Mesenchymal stem cell (in vitro differentiated cells and primary cell): Measurements from ENCODE around the gene OR52D1. TPM values are rescaled to one million over a fixed set of nuclear protein-coding genes. Genes with fewer than 3 reads are reported as not detected.

Experiments
- DNase-seq: peaks from one replicate; pipeline ENCODE4 v3.0.0-alpha.2; 2013
- H2AFZ ChIP-seq: one replicate; pipeline ENCODE4 v1.6.1; 2013; ENCODE audit warnings: low read depth, mild to moderate bottlenecking, control low read depth, inconsistent platforms, low read length, moderate library complexity
- H2AK5ac ChIP-seq: 2 replicates; pipeline ENCODE4 v1.6.1; 2013; ENCODE audit warnings: low read length, moderate library complexity, mild to moderate bottlenecking, inconsistent platforms; ENCODE audit not compliant: severe bottlenecking
- H2BK120ac ChIP-seq: one replicate; pipeline ENCODE4 v1.6.1; 2013; ENCODE audit warnings: low read depth, mild to moderate bottlenecking, inconsistent platforms, low read length, moderate library complexity
- H2BK12ac ChIP-seq, 2 experiments: one replicate each; pipeline ENCODE4 v1.6.1; 2013; ENCODE audit warnings: inconsistent platforms in 2 of 2, low read length in 2 of 2, mild to moderate bottlenecking in 2 of 2, moderate library complexity in 2 of 2, control low read depth in 1 of 2
- H2BK15ac ChIP-seq: one replicate; pipeline ENCODE4 v1.6.1; 2013; ENCODE audit warnings: mild to moderate bottlenecking, low read depth, inconsistent platforms; ENCODE audit not compliant: poor library complexity, severe bottlenecking
- H2BK5ac ChIP-seq: 2 replicates; pipeline ENCODE4 v1.6.1; 2013; ENCODE audit warnings: low read depth, mild to moderate bottlenecking, low read length, control low read depth, inconsistent platforms; ENCODE audit not compliant: poor library complexity, severe bottlenecking
- H3K14ac ChIP-seq, 2 experiments: one replicate each; pipeline ENCODE4 v1.6.1; 2013; ENCODE audit warnings: inconsistent platforms in 2 of 2, low read length in 2 of 2, control low read depth in 1 of 2, mild to moderate bottlenecking in 1 of 2, moderate library complexity in 1 of 2
- H3K18ac ChIP-seq, 2 experiments: one replicate each; pipeline ENCODE4 v1.6.1; 2013; ENCODE audit warnings: inconsistent platforms in 2 of 2, low read length in 2 of 2, control low read depth in 1 of 2, low read depth in 1 of 2, mild to moderate bottlenecking in 1 of 2
- H3K23ac ChIP-seq, 2 experiments: one replicate each; pipeline ENCODE4 v1.6.1; 2013; ENCODE audit warnings: inconsistent platforms in 2 of 2, low read length in 2 of 2, mild to moderate bottlenecking in 2 of 2, moderate library complexity in 2 of 2, control low read depth in 1 of 2
- H3K27ac ChIP-seq: 2 replicates; pipeline ENCODE4 v1.5.1; 2013; ENCODE audit warnings: mild to moderate bottlenecking, moderate library complexity, low read length, control low read depth, inconsistent platforms; ENCODE audit not compliant: poor library complexity, severe bottlenecking
- H3K27me3 ChIP-seq, 2 experiments: 2 replicates each; pipeline versions ENCODE4 v1.6.1 to v1.7.0; 2013; ENCODE audit warnings: low read length in 2 of 2, mild to moderate bottlenecking in 2 of 2, moderate library complexity in 2 of 2, control low read depth in 1 of 2, inconsistent platforms in 1 of 2; ENCODE audit not compliant: control insufficient read depth in 1 of 2, insufficient read depth in 1 of 2
- H3K36me3 ChIP-seq, 2 experiments: 2 replicates each; pipeline versions ENCODE4 v1.6.1 to v1.7.0; 2013; ENCODE audit warnings: low read length in 2 of 2, control low read depth in 1 of 2, inconsistent platforms in 1 of 2, low read depth in 1 of 2, mild to moderate bottlenecking in 1 of 2; ENCODE audit not compliant: insufficient read depth in 2 of 2, control insufficient read depth in 1 of 2
- H3K4ac ChIP-seq, 2 experiments: one replicate each; pipeline ENCODE4 v1.6.1; 2013; ENCODE audit warnings: inconsistent platforms in 2 of 2, low read length in 2 of 2, mild to moderate bottlenecking in 2 of 2, moderate library complexity in 2 of 2, control low read depth in 1 of 2, low read depth in 1 of 2
- H3K4me1 ChIP-seq: 2 replicates; pipeline ENCODE4 v1.6.1; 2013; ENCODE audit warnings: low read depth, low read length, control low read depth; ENCODE audit not compliant: control insufficient read depth, insufficient read depth
- H3K4me2 ChIP-seq: 2 replicates; pipeline ENCODE4 v1.6.1; 2013; ENCODE audit warnings: low read length, mild to moderate bottlenecking, inconsistent platforms; ENCODE audit not compliant: poor library complexity, severe bottlenecking
- H3K4me3 ChIP-seq, 2 experiments: 2 replicates each; pipeline versions ENCODE4 v1.5.1 to v1.7.0; 2013; ENCODE audit warnings: low read length in 2 of 2, mild to moderate bottlenecking in 2 of 2, control low read depth in 1 of 2, low read depth in 1 of 2; ENCODE audit not compliant: insufficient read depth in 1 of 2
- H3K79me1 ChIP-seq: replicated peaks from 2 replicates; pipeline ENCODE4 v1.6.1; 2013; ENCODE audit warnings: mild to moderate bottlenecking, control low read depth, low read length, inconsistent platforms; ENCODE audit not compliant: poor library complexity, severe bottlenecking
- H3K9ac ChIP-seq: 2 replicates; pipeline ENCODE4 v1.7.0; 2013; ENCODE audit warnings: mild to moderate bottlenecking, low read length, moderate library complexity
- H3K9me3 ChIP-seq: 2 replicates; pipeline ENCODE4 v1.7.0; 2013; ENCODE audit warnings: mild to moderate bottlenecking, low read length; ENCODE audit not compliant: control insufficient read depth
- H4K8ac ChIP-seq: one replicate; pipeline ENCODE4 v1.6.1; 2013; ENCODE audit warnings: inconsistent platforms, mild to moderate bottlenecking, low read length, moderate library complexity
- H4K91ac ChIP-seq: one replicate; pipeline ENCODE4 v1.6.1; 2013; ENCODE audit warnings: mild to moderate bottlenecking, low read length, inconsistent platforms
- whole genome bisulfite sequencing: methylation state at CpG from one replicate; pipeline ENCODE4 v1.1.7; 2013; ENCODE audit warnings: mixed read lengths; 5-methylcytosine and 5-hydroxymethylcytosine counted together
- polyA plus RNA-seq, 2 experiments: library from polyadenylated mRNA; stranded (reverse); fragments of 200-250 nt; gene quantifications; one replicate each; pipeline ENCODE4 v1.2.3, GENCODE V29; 2013

OR52D1 gene
- not detected for polyA plus RNA-seq (2013, experiment 1 of 2)
- polyA plus RNA-seq (2013, experiment 2 of 2): not detected

- Histone ChIP-seq H3K27ac (no peak within 1 kb of the TSS), H4K8ac (no peak within 1 kb of the TSS), H3K79me1 (no peaks in the 10 kb centered on the region), H2BK5ac (no peak within 1 kb of the TSS), H3K4me1 (no peaks in the 10 kb centered on the region), H2BK12ac (no peak within 1 kb of the TSS), H3K14ac (no peak within 1 kb of the TSS), H4K91ac (no peak within 1 kb of the TSS), H2AK5ac (no peak within 1 kb of the TSS), H3K27me3 (no peaks in the 10 kb centered on the region), H3K23ac (no peak within 1 kb of the TSS), H2AFZ (no peak within 1 kb of the TSS), H3K9ac (no peak within 1 kb of the TSS), H3K9me3 (no peaks in the 10 kb centered on the region), H2BK15ac (no peak within 1 kb of the TSS), H2BK120ac (no peak within 1 kb of the TSS), H3K4me2 (no peak within 1 kb of the TSS), H3K36me3 (no peaks in the 10 kb centered on the region), H3K18ac (no peak within 1 kb of the TSS), H3K4ac (no peak within 1 kb of the TSS), H3K4me3 (no peak within 1 kb of the TSS)
- DNase-seq: no peak
Observed at GRCh38 chr11:5488385-5488784, at the start of gene OR52D1. OR52D1 (plus strand) TSS chr11:5488685; CDS start chr11:5488707, 22 bp downstream.

GRCh38 chr11:5441414-5441813 is 47.1 kb upstream of the OR52D1 start, which contains the start of gene OR51I1:
OR51I1 (minus strand) TSS chr11:5441514; CDS start chr11:5441514, 0 bp downstream.
- DNase-seq: no peak
- Histone ChIP-seq H3K4me2 (no peak within 1 kb of the TSS), H3K4ac (no peak within 1 kb of the TSS), H3K9ac (no peak within 1 kb of the TSS), H4K8ac (no peak within 1 kb of the TSS), H3K4me1 (no peaks in the 10 kb centered on the region), H4K91ac (no peak within 1 kb of the TSS), H2BK120ac (no peak within 1 kb of the TSS), H3K79me1 (no peaks in the 10 kb centered on the region), H2AK5ac (no peak within 1 kb of the TSS), H3K9me3 (no peaks in the 10 kb centered on the region), H2BK5ac (no peak within 1 kb of the TSS), H3K27ac (no peak within 1 kb of the TSS), H3K23ac (no peak within 1 kb of the TSS), H2AFZ (no peak within 1 kb of the TSS), H2BK15ac (no peak within 1 kb of the TSS), H3K18ac (no peak within 1 kb of the TSS), H3K14ac (no peak within 1 kb of the TSS), H3K36me3 (no peaks in the 10 kb centered on the region), H3K4me3 (no peak within 1 kb of the TSS), H2BK12ac (no peak within 1 kb of the TSS), H3K27me3 (no peaks in the 10 kb centered on the region)
- no CpG with 5 or more reads among the region's 2 CpGs for WGBS

DNA sequence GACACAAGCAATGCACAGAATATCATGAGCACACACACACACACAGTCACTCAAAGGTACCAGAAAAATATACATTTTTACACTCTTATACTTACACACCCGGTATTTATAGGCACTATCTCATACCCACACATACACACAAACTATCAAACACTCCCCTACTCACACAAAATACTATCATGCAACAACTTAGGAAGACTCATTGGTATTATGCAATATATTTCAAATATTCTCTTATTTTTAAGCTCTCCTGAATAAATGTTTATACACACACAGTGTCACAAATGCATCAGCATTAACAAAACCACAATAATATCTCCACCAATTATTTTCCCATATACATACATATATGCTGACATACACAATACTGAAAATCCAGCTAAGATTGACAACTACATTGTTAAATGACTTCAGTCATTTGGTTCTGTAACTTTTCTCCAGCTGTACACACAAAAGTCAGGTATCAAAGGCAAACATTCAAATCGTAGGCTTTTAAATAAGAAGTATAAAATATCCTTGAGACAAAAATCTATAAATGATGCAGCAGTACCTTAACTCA is 44.6 kb upstream of the OR52D1 start:
- Histone ChIP-seq H2BK15ac (no peak overlapping the region), H3K4ac (no peak overlapping the region), H2AFZ (no peak overlapping the region), H4K91ac (no peak overlapping the region), H3K36me3 (no peaks in the 10 kb centered on the region), H3K23ac (no peak overlapping the region), H4K8ac (no peak overlapping the region), H3K4me1 (no peaks in the 10 kb centered on the region), H2BK12ac (no peak overlapping the region), H2AK5ac (no peak overlapping the region), H3K27me3 (peaks cover 0 to 3% of the 10 kb centered on the region in 2 experiments), H3K79me1 (no peaks in the 10 kb centered on the region), H2BK5ac (no peak overlapping the region), H3K9me3 (no peaks in the 10 kb centered on the region), H3K27ac (no peak overlapping the region), H3K14ac (no peak overlapping the region), H3K18ac (no peak overlapping the region), H3K9ac (no peak overlapping the region), H2BK120ac (no peak overlapping the region), H3K4me2 (no peak overlapping the region), H3K4me3 (no peak overlapping the region)
- 55% methylated on average over 1 of the region's 2 CpGs for WGBS
- DNase-seq: no peak

- Histone ChIP-seq H4K91ac (no peak within 1 kb of the TSS), H3K79me1 (no peaks in the 10 kb centered on the region), H3K9ac (no peak within 1 kb of the TSS), H3K36me3 (no peaks in the 10 kb centered on the region), H3K9me3 (no peaks in the 10 kb centered on the region), H3K27ac (no peak within 1 kb of the TSS), H3K27me3 (peaks cover 0 to 3% of the 10 kb centered on the region in 2 experiments), H3K14ac (no peak within 1 kb of the TSS), H2BK5ac (no peak within 1 kb of the TSS), H3K4me3 (no peak within 1 kb of the TSS), H2BK120ac (no peak within 1 kb of the TSS), H3K23ac (no peak within 1 kb of the TSS), H2AK5ac (no peak within 1 kb of the TSS), H3K4ac (no peak within 1 kb of the TSS), H2BK12ac (no peak within 1 kb of the TSS), H3K4me1 (no peaks in the 10 kb centered on the region), H4K8ac (no peak within 1 kb of the TSS), H2AFZ (no peak within 1 kb of the TSS), H3K4me2 (no peak within 1 kb of the TSS), H3K18ac (no peak within 1 kb of the TSS), H2BK15ac (no peak within 1 kb of the TSS)
- WGBS: 85% methylated on average over 2 of the region's 2 CpGs
- no peak for DNase-seq
Observed at GRCh38 chr11:5449023-5449422, 39.5 kb upstream of the OR52D1 start, which contains the start of gene OR51I2. OR51I2 (plus strand) TSS chr11:5449323; CDS start chr11:5453489, 4,166 bp downstream.
